ENCODE measurements around the gene EPHB2.
A peak's percentile ranks its signal among the peaks of the same experiment; 100 is the strongest.

The EPHB2 gene

GRCh38 chr1:22747021-22747734, 36.5 kb downstream of the EPHB2 start:
- Histone ChIP-seq H2BK5ac (ENCODE audit: low read length) (no peak overlapping the region), H3K9ac (ENCODE audit: low read depth, low read length, poor library complexity) (no peak overlapping the region), H3K9me3 (replicated peaks in 1 of 2; ENCODE audit: control insufficient read depth in 2 of 2, insufficient read depth in 1 of 2, low read depth in 1 of 2, low read length in 2 of 2) (no peaks in the 10 kb centered on the region), H3K4me3 (ENCODE audit: low read length in 2 of 2) (no peak overlapping the region), H2AFZ (ENCODE audit: low read length) (no peak overlapping the region), H3K23ac (ENCODE audit: low read depth, low read length, poor library complexity) (no peak overlapping the region), H3K79me1 (ENCODE audit: low read depth, low read length) (no peaks in the 10 kb centered on the region), H3K27ac (replicated peaks; ENCODE audit: low read length) (no peak overlapping the region), H2AK5ac (ENCODE audit: low read depth, low read length) (no peak overlapping the region), H3K18ac (ENCODE audit: low read length) (peak overlapping the region; percentile 39), H3K4me1 (ENCODE audit: control insufficient read depth in 2 of 2, insufficient read depth in 1 of 2, low read depth in 1 of 2, low read length in 2 of 2) (peaks cover 3 to 5% of the 10 kb centered on the region in 2 donors), H3K27me3 (ENCODE audit: control insufficient read depth in 3 of 3, insufficient read depth in 3 of 3, low read depth in 1 of 3, low read length in 3 of 3) (no peaks in the 10 kb centered on the region), H2BK120ac (ENCODE audit: low read depth, low read length) (no peak overlapping the region), H3K36me3 (replicated peaks in 1 of 2; ENCODE audit: control insufficient read depth in 2 of 2, insufficient read depth in 2 of 2, low read length in 2 of 2) (no peaks in the 10 kb centered on the region), H2BK12ac (ENCODE audit: low read length) (peak overlapping the region; percentile 59), H4K91ac (ENCODE audit: low read depth, low read length, poor library complexity) (no peak overlapping the region), H2BK15ac (ENCODE audit: low read length) (no peak overlapping the region), H4K8ac (ENCODE audit: low read depth, low read length) (no peak overlapping the region), H3K4me2 (ENCODE audit: insufficient read depth, low read length, poor library complexity, severe bottlenecking) (no peak overlapping the region), H3K14ac (ENCODE audit: low read length) (no peak overlapping the region), H3K4ac (ENCODE audit: low read length) (no peak overlapping the region)
- no peak for DNase-seq (ENCODE audit: low spot score)
- WGBS, 2 donors (ENCODE audit: extremely low coverage in 2 of 2, insufficient read length in 2 of 2, insufficient replicate concordance in 1 of 2): no CpG with 5 or more reads among the region's 12 CpGs

DNA sequence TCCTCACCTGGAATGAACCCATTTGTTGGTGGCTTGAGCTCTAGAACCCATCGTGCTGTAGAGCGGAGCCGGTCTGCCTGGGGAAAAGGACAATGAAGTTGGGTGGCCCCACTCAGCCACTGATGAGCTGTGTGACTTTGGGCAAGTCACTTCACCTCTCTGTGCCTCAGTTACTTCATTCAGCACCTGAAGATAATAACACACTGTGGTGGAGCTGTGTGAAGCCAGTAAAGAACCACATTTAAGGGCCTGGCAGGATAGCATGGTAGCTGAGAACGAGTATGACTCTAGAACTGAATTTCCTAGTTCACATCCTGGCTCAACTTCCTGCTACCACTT, 37.1 kb downstream of the EPHB2 start:
- Histone ChIP-seq H3K18ac (ENCODE audit: low read length) (no peak overlapping the region), H3K4me1 (ENCODE audit: control insufficient read depth in 2 of 2, insufficient read depth in 1 of 2, low read depth in 1 of 2, low read length in 2 of 2) (peaks cover 3 to 5% of the 10 kb centered on the region in 2 donors), H2AK5ac (ENCODE audit: low read depth, low read length) (no peak overlapping the region), H3K9ac (ENCODE audit: low read depth, low read length, poor library complexity) (no peak overlapping the region), H3K4ac (ENCODE audit: low read length) (no peak overlapping the region), H2BK15ac (ENCODE audit: low read length) (no peak overlapping the region), H3K4me3 (ENCODE audit: low read length in 2 of 2) (no peak overlapping the region), H3K36me3 (replicated peaks in 1 of 2; ENCODE audit: control insufficient read depth in 2 of 2, insufficient read depth in 2 of 2, low read length in 2 of 2) (no peaks in the 10 kb centered on the region), H3K9me3 (replicated peaks in 1 of 2; ENCODE audit: control insufficient read depth in 2 of 2, insufficient read depth in 1 of 2, low read depth in 1 of 2, low read length in 2 of 2) (no peaks in the 10 kb centered on the region), H2AFZ (ENCODE audit: low read length) (no peak overlapping the region), H4K8ac (ENCODE audit: low read depth, low read length) (no peak overlapping the region), H2BK5ac (ENCODE audit: low read length) (no peak overlapping the region), H3K14ac (ENCODE audit: low read length) (no peak overlapping the region), H3K4me2 (ENCODE audit: insufficient read depth, low read length, poor library complexity, severe bottlenecking) (no peak overlapping the region), H3K79me1 (ENCODE audit: low read depth, low read length) (no peaks in the 10 kb centered on the region), H4K91ac (ENCODE audit: low read depth, low read length, poor library complexity) (no peak overlapping the region), H2BK12ac (ENCODE audit: low read length) (peak overlapping the region; percentile 59), H3K27ac (replicated peaks; ENCODE audit: low read length) (no peak overlapping the region), H3K23ac (ENCODE audit: low read depth, low read length, poor library complexity) (no peak overlapping the region), H3K27me3 (ENCODE audit: control insufficient read depth in 3 of 3, insufficient read depth in 3 of 3, low read depth in 1 of 3, low read length in 3 of 3) (no peaks in the 10 kb centered on the region), H2BK120ac (ENCODE audit: low read depth, low read length) (no peak overlapping the region)
- WGBS, 2 donors (ENCODE audit: extremely low coverage in 2 of 2, insufficient read length in 2 of 2, insufficient replicate concordance in 1 of 2): no CpG with 5 or more reads among the region's 4 CpGs
- DNase-seq (ENCODE audit: low spot score): no peak

GRCh38 chr1:22749503-22749902, 38.9 kb downstream of the EPHB2 start:
- Histone ChIP-seq H2BK12ac (ENCODE audit: low read length) (no peak overlapping the region), H2AK5ac (ENCODE audit: low read depth, low read length) (no peak overlapping the region), H2BK5ac (ENCODE audit: low read length) (no peak overlapping the region), H4K91ac (ENCODE audit: low read depth, low read length, poor library complexity) (no peak overlapping the region), H3K4me1 (ENCODE audit: control insufficient read depth in 2 of 2, insufficient read depth in 1 of 2, low read depth in 1 of 2, low read length in 2 of 2) (peaks cover 5 to 7% of the 10 kb centered on the region in 2 donors), H3K79me1 (ENCODE audit: low read depth, low read length) (peaks cover 4% of the 10 kb centered on the region), H2BK15ac (ENCODE audit: low read length) (no peak overlapping the region), H3K27ac (replicated peaks; ENCODE audit: low read length) (no peak overlapping the region), H3K36me3 (replicated peaks in 1 of 2; ENCODE audit: control insufficient read depth in 2 of 2, insufficient read depth in 2 of 2, low read length in 2 of 2) (no peaks in the 10 kb centered on the region), H3K9me3 (replicated peaks in 1 of 2; ENCODE audit: control insufficient read depth in 2 of 2, insufficient read depth in 1 of 2, low read depth in 1 of 2, low read length in 2 of 2) (no peaks in the 10 kb centered on the region), H2AFZ (ENCODE audit: low read length) (no peak overlapping the region), H3K27me3 (ENCODE audit: control insufficient read depth in 3 of 3, insufficient read depth in 3 of 3, low read depth in 1 of 3, low read length in 3 of 3) (no peaks in the 10 kb centered on the region), H3K9ac (ENCODE audit: low read depth, low read length, poor library complexity) (no peak overlapping the region), H3K4ac (ENCODE audit: low read length) (no peak overlapping the region), H4K8ac (ENCODE audit: low read depth, low read length) (no peak overlapping the region), H3K4me3 (ENCODE audit: low read length in 2 of 2) (no peak overlapping the region), H3K23ac (ENCODE audit: low read depth, low read length, poor library complexity) (no peak overlapping the region), H2BK120ac (ENCODE audit: low read depth, low read length) (no peak overlapping the region), H3K4me2 (ENCODE audit: insufficient read depth, low read length, poor library complexity, severe bottlenecking) (no peak overlapping the region), H3K14ac (ENCODE audit: low read length) (no peak overlapping the region), H3K18ac (ENCODE audit: low read length) (no peak overlapping the region)
- DNase-seq (ENCODE audit: low spot score): no peak
- no CpG with 5 or more reads among the region's 4 CpGs for WGBS, 2 donors (ENCODE audit: extremely low coverage in 2 of 2, insufficient read length in 2 of 2, insufficient replicate concordance in 1 of 2)

DNA sequence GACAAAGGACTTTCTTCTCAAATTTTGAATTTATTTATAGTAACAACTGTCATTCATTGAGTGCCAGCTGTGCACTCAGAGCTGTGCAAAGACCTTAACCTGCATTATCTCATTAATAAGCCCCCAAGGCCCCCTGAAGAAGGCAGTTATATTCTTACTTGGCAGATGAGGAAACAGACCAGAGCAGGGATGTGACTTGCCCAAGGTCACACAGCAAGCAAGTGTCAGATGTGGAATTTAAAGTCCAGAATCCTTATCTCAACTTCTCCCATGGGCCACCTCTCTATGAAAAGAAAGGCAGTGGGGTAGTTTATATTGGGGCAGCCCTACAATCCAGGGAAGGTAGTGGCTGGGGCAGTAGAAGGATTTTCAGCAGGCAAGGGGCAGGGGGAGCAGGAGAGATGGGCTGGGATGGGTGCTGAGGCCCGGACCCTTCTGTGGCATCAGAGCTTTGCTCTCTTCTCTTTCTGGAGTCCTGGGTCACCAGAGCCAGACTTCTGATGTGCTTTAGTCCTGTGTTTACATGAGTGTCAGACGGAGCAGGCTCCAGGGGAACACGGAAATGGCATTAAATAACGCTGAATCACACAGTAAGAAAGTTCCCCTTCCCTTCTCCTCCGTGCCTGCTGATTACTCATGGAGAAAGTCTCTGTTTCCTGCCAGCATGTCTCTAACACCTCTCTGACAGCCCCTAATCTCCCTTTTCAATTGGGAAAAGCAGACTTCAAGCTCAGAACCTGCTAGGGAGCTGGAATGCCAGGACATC, 39.5 kb downstream of the EPHB2 start:
- no peak overlapping the region for H3K14ac ChIP-seq (ENCODE audit: low read length)
- H3K23ac ChIP-seq (ENCODE audit: low read depth, low read length, poor library complexity): no peak overlapping the region
- H2BK120ac ChIP-seq (ENCODE audit: low read depth, low read length): no peak overlapping the region
- DNase-seq (ENCODE audit: low spot score): no peak
- H2BK5ac ChIP-seq (ENCODE audit: low read length): no peak overlapping the region
- no peak overlapping the region for H3K18ac ChIP-seq (ENCODE audit: low read length)
- H3K27ac ChIP-seq (replicated peaks; ENCODE audit: low read length): peak overlapping the region; percentile 2
- H4K8ac ChIP-seq (ENCODE audit: low read depth, low read length): no peak overlapping the region
- H3K9me3 ChIP-seq (replicated peaks in 1 of 2; ENCODE audit: control insufficient read depth in 2 of 2, insufficient read depth in 1 of 2, low read depth in 1 of 2, low read length in 2 of 2): no peaks in the 10 kb centered on the region
- no peak overlapping the region for H2BK15ac ChIP-seq (ENCODE audit: low read length)
- no peak overlapping the region for H4K91ac ChIP-seq (ENCODE audit: low read depth, low read length, poor library complexity)
- no CpG with 5 or more reads among the region's 5 CpGs for WGBS, 2 donors (ENCODE audit: extremely low coverage in 2 of 2, insufficient read length in 2 of 2, insufficient replicate concordance in 1 of 2)
- H3K4ac ChIP-seq (ENCODE audit: low read length): no peak overlapping the region
- H3K4me2 ChIP-seq (ENCODE audit: insufficient read depth, low read length, poor library complexity, severe bottlenecking): no peak overlapping the region
- H3K9ac ChIP-seq (ENCODE audit: low read depth, low read length, poor library complexity): no peak overlapping the region
- no peaks in the 10 kb centered on the region for H3K27me3 ChIP-seq (ENCODE audit: control insufficient read depth in 3 of 3, insufficient read depth in 3 of 3, low read depth in 1 of 3, low read length in 3 of 3)
- no peak overlapping the region for H3K4me3 ChIP-seq (ENCODE audit: low read length in 2 of 2)
- no peak overlapping the region for H2AK5ac ChIP-seq (ENCODE audit: low read depth, low read length)
- no peaks in the 10 kb centered on the region for H3K36me3 ChIP-seq (replicated peaks in 1 of 2; ENCODE audit: control insufficient read depth in 2 of 2, insufficient read depth in 2 of 2, low read length in 2 of 2)
- H3K79me1 ChIP-seq (ENCODE audit: low read depth, low read length): peaks cover 4% of the 10 kb centered on the region
- peaks cover 5 to 7% of the 10 kb centered on the region in 2 donors for H3K4me1 ChIP-seq (ENCODE audit: control insufficient read depth in 2 of 2, insufficient read depth in 1 of 2, low read depth in 1 of 2, low read length in 2 of 2)
- no peak overlapping the region for H2BK12ac ChIP-seq (ENCODE audit: low read length)
- H2AFZ ChIP-seq (ENCODE audit: low read length): no peak overlapping the region

Measured in neuronal stem cell (in vitro differentiated cells).